ENCODE data around the gene TGIF2.
"Not testable (repeated sequence)": the region's sequence is repeated elsewhere in the genome, so short reads cannot be mapped to it uniquely, and the experiment has no call there.

TGIF2 gene

GRCh38 chr20:36579996-36580545 is 6.7 kb downstream of the TGIF2 start:
- DNase-seq = no peak

GRCh38 chr20:36582322-36582721 is 8.9 kb downstream of the TGIF2 start:
- no peak for DNase-seq

GRCh38 chr20:36582821-36583220 is 9.4 kb downstream of the TGIF2 start:
- no peak for DNase-seq

- no peak for DNase-seq
Observed at GRCh38 chr20:36584018-36584481, 10.7 kb downstream of the TGIF2 start.

- no peak for DNase-seq
Observed at GRCh38 chr20:36585410-36586125, 12.2 kb downstream of the TGIF2 start.

GRCh38 chr20:36587388-36588070 is 14.1 kb downstream of the TGIF2 start:
- DNase-seq = no peak

GRCh38 chr20:36591281-36591680 is 17.9 kb downstream of the TGIF2 start:
- DNase-seq = no peak

GRCh38 chr20:36591854-36592641 is 18.7 kb downstream of the TGIF2 start:
- peak; percentile 25 for DNase-seq

- DNase-seq = no peak
Observed at GRCh38 chr20:36593347-36593929, 20.0 kb downstream of the TGIF2 start.

GRCh38 chr20:36599912-36600345 is 26.5 kb downstream of the TGIF2 start:
- DNase-seq = no peak

GRCh38 chr20:36601540-36601939 is 28.1 kb downstream of the TGIF2 start:
- no peak for DNase-seq

GRCh38 chr20:36604952-36605398 is 31.6 kb downstream of the TGIF2 start:
- DNase-seq = peak; percentile 18

- DNase-seq = peak; percentile 98
Observed at GRCh38 chr20:36605399-36606157, 32.2 kb downstream of the TGIF2 start, which contains the start of gene RAB5IF. RAB5IF (plus strand) TSS chr20:36605779; CDS start chr20:36605952, 173 bp downstream.

GRCh38 chr20:36606158-36607066 is 33.0 kb downstream of the TGIF2 start:
- no peak for DNase-seq

- no peak for DNase-seq
Observed at GRCh38 chr20:36607586-36608387, 34.4 kb downstream of the TGIF2 start.

GRCh38 chr20:36608388-36608728 is 35.0 kb downstream of the TGIF2 start:
- not testable (repeated sequence) for DNase-seq

GRCh38 chr20:36611625-36612024 is 38.2 kb downstream of the TGIF2 start:
- DNase-seq = no peak

GRCh38 chr20:36613974-36614373 is 40.6 kb downstream of the TGIF2 start:
- no peak for DNase-seq

- no peak for DNase-seq
Observed at GRCh38 chr20:36614781-36615557, 41.6 kb downstream of the TGIF2 start.
